ENCODE data around the gene TEAD2. TPM values are rescaled to one million over a fixed set of nuclear protein-coding genes. Genes with fewer than 3 reads are reported as not detected.
A peak's percentile ranks its signal among the peaks of the same experiment; 100 is the strongest.
"Not testable (repeated sequence)": the region's sequence is repeated elsewhere in the genome, so short reads cannot be mapped to it uniquely, and the experiment has no call there.

Gene TEAD2
- total and polyA plus RNA-seq, 5 donors: 46.4 to 53.5 (median 53.2) TPM

- intact Hi-C loops (cut with DNase I): no loop called here
- DNase-seq: no peak
Observed at GRCh38 chr19:49383599-49383998, 21.4 kb upstream of the TEAD2 start.

GRCh38 chr19:49382639-49383038 is 20.4 kb upstream of the TEAD2 start:
- no peaks in the 10 kb centered on the region for H3K9me3 ChIP-seq (ENCODE audit: control insufficient read depth, low read length)
- 91% methylated on average over 5 of the region's 5 CpGs for WGBS
- H3K4me1 ChIP-seq (ENCODE audit: control insufficient read depth, insufficient read depth, low read length): no peaks in the 10 kb centered on the region
- DNase-seq (no peak), ATAC-seq (no peak)
- H3K27ac ChIP-seq (ENCODE audit: low read length): no peak overlapping the region
- no peak overlapping the region for H3K4me3 ChIP-seq (ENCODE audit: low read length)
- no peaks in the 10 kb centered on the region for H3K27me3 ChIP-seq (ENCODE audit: control insufficient read depth, insufficient read depth)
- intact Hi-C loops (cut with DNase I): no loop called here

More at GRCh38 chr19:49383599-49383998, 21.4 kb upstream of the TEAD2 start:
- no peaks in the 10 kb centered on the region for H3K9me3 ChIP-seq (ENCODE audit: control insufficient read depth, low read length)
- no peaks in the 10 kb centered on the region for H3K4me1 ChIP-seq (ENCODE audit: control insufficient read depth, insufficient read depth, low read length)
- no peaks in the 10 kb centered on the region for H3K27me3 ChIP-seq (ENCODE audit: control insufficient read depth, insufficient read depth)
- WGBS: 38% methylated on average over 1 of the region's 1 CpG
- no peak overlapping the region for H3K4me3 ChIP-seq (ENCODE audit: low read length)
- ATAC-seq: no peak
- no peak overlapping the region for H3K27ac ChIP-seq (ENCODE audit: low read length)

DNA sequence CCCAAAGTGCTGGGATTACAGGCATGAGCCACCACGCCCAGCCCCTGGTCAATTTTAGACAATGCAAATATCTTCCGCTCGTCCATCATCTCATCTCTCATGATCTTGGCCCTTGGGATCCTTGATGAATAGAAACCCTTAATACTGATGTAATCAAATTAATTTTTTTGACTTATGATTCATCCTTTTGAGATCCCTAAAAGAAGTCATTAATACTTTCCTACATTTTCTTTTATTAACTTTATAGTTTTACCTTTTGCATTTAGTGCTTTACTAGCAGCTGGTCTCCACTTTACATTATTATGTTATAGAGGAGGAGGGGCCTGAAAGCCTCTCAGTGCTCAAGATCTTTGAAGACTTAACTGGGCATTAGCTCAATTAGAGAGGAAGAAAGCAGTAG is 18.2 kb upstream of the TEAD2 start:
- no peaks in the 10 kb centered on the region for H3K27me3 ChIP-seq (ENCODE audit: control insufficient read depth, insufficient read depth)
- H3K9me3 ChIP-seq (ENCODE audit: control insufficient read depth, low read length): no peaks in the 10 kb centered on the region
- ATAC-seq: no peak
- H3K4me3 ChIP-seq (ENCODE audit: low read length): no peak overlapping the region
- H3K4me1 ChIP-seq (ENCODE audit: control insufficient read depth, insufficient read depth, low read length): no peaks in the 10 kb centered on the region
- H3K27ac ChIP-seq (ENCODE audit: low read length): no peak overlapping the region
- intact Hi-C loops (cut with DNase I): no loop called here
- 92% methylated on average over 3 of the region's 3 CpGs for WGBS
- DNase-seq: no peak

DNA sequence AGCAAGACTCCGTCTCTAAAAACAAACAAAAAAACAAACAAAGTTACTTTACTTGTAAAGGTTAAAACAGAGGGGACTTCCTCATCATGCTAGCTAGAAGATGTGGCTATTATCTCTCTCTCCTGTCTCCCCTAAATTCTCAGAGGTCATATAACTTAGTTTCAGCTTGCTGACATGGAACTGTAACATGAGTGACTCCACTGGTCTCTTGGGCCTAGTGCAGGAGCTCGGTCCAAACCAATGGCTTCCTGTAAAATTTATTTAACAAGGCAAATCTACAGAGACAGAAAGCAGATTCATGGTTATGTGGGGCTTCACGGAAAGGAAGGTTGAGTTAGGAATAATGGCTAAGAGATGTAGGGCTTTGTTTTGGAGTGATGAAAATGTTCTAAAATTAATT is 16.3 kb upstream of the TEAD2 start:
- intact Hi-C loops (cut with DNase I): no loop called here

GRCh38 chr19:49374665-49375434 is 12.6 kb upstream of the TEAD2 start:
- ATAC-seq (no peak), DNase-seq (peak in 1 of 3 donors; percentile 23)
- Histone ChIP-seq H3K4me1 (ENCODE audit: control insufficient read depth, insufficient read depth, low read length) (no peaks in the 10 kb centered on the region), H3K27me3 (ENCODE audit: control insufficient read depth, insufficient read depth) (no peaks in the 10 kb centered on the region), H3K9me3 (ENCODE audit: control insufficient read depth, low read length) (no peaks in the 10 kb centered on the region), H3K4me3 (ENCODE audit: low read length) (no peak overlapping the region), H3K27ac (ENCODE audit: low read length) (no peak overlapping the region)
- 87% methylated on average over 16 of the region's 16 CpGs for WGBS
- intact Hi-C loops (cut with DNase I): no loop called here

More for the DNA sequence above, 16.3 kb upstream of the TEAD2 start:
- Histone ChIP-seq H3K9me3 (ENCODE audit: control insufficient read depth, low read length) (no peaks in the 10 kb centered on the region), H3K27me3 (ENCODE audit: control insufficient read depth, insufficient read depth) (no peaks in the 10 kb centered on the region), H3K4me3 (ENCODE audit: low read length) (no peak overlapping the region), H3K27ac (ENCODE audit: low read length) (no peak overlapping the region), H3K4me1 (ENCODE audit: control insufficient read depth, insufficient read depth, low read length) (no peaks in the 10 kb centered on the region)
- 76% methylated on average over 3 of the region's 3 CpGs for WGBS
- ATAC-seq (no peak), DNase-seq (no peak)

- H3K27me3 ChIP-seq (ENCODE audit: control insufficient read depth, insufficient read depth); H3K4me3 ChIP-seq (ENCODE audit: low read length); intact Hi-C loops (cut with DNase I); H3K9me3 ChIP-seq (ENCODE audit: control insufficient read depth, low read length); DNase-seq; H3K4me1 ChIP-seq (ENCODE audit: control insufficient read depth, insufficient read depth, low read length); H3K27ac ChIP-seq (ENCODE audit: low read length); ATAC-seq: not testable (repeated sequence)
- WGBS: 78% methylated on average over 3 of the region's 3 CpGs
Observed at GRCh38 chr19:49373174-49373573, 11.0 kb upstream of the TEAD2 start.

DNA sequence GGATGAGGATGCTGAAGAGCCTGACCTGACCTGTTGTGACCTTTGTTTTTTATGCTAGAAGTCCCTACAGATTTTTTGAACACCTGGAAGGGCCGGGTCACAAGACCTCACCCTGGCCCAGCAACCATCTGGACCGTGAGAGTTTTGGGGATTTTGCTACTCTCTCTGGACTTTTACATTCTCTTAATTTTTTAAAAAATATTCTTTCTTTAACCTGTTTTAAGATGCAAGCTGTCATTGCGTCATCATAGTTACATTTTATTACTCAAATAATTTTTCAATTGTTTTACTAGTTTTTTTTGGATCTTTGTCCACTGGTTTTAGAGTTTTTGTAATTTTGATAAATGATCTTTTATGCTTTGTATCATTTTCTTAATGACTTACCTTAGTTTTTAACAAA is 9.0 kb upstream of the TEAD2 start:
- peaks cover 3% of the 10 kb centered on the region for H3K9me3 ChIP-seq (ENCODE audit: control insufficient read depth, low read length)
- ATAC-seq: no peak
- 72% methylated on average over 3 of the region's 3 CpGs for WGBS
- no peak overlapping the region for H3K27ac ChIP-seq (ENCODE audit: low read length)
- intact Hi-C loops (cut with DNase I): no loop called here
- no peak overlapping the region for H3K4me3 ChIP-seq (ENCODE audit: low read length)
- no peak for DNase-seq
- H3K27me3 ChIP-seq (ENCODE audit: control insufficient read depth, insufficient read depth): no peaks in the 10 kb centered on the region
- H3K4me1 ChIP-seq (ENCODE audit: control insufficient read depth, insufficient read depth, low read length): no peaks in the 10 kb centered on the region

GRCh38 chr19:49368711-49369358 is 6.6 kb upstream of the TEAD2 start:
- WGBS: 83% methylated on average over 5 of the region's 5 CpGs
- ATAC-seq (no peak), DNase-seq (no peak)
- no peaks in the 10 kb centered on the region for H3K27me3 ChIP-seq (ENCODE audit: control insufficient read depth, insufficient read depth)
- peaks cover 3% of the 10 kb centered on the region for H3K9me3 ChIP-seq (ENCODE audit: control insufficient read depth, low read length)
- no peak overlapping the region for H3K4me3 ChIP-seq (ENCODE audit: low read length)
- intact Hi-C loops (cut with DNase I): loop anchor here in 1 of 4 donors (10.0 kb wide), 1 partner anchor 76 kb away; the partner anchor contains the start of gene SLC17A7
- no peak overlapping the region for H3K27ac ChIP-seq (ENCODE audit: low read length)
- no peaks in the 10 kb centered on the region for H3K4me1 ChIP-seq (ENCODE audit: control insufficient read depth, insufficient read depth, low read length)

GRCh38 chr19:49366110-49366509 is 3.9 kb upstream of the TEAD2 start:
- peaks cover 3% of the 10 kb centered on the region for H3K9me3 ChIP-seq (ENCODE audit: control insufficient read depth, low read length)
- no peaks in the 10 kb centered on the region for H3K4me1 ChIP-seq (ENCODE audit: control insufficient read depth, insufficient read depth, low read length)
- no peak overlapping the region for H3K27ac ChIP-seq (ENCODE audit: low read length)
- no peak overlapping the region for H3K4me3 ChIP-seq (ENCODE audit: low read length)
- intact Hi-C loops (cut with DNase I): loop anchor here in 1 of 4 donors (10.0 kb wide), 1 partner anchor 79 kb away; the partner anchor contains the start of gene SLC17A7
- H3K27me3 ChIP-seq (ENCODE audit: control insufficient read depth, insufficient read depth): no peaks in the 10 kb centered on the region
- DNase-seq: no peak
- ATAC-seq: no peak

DNA sequence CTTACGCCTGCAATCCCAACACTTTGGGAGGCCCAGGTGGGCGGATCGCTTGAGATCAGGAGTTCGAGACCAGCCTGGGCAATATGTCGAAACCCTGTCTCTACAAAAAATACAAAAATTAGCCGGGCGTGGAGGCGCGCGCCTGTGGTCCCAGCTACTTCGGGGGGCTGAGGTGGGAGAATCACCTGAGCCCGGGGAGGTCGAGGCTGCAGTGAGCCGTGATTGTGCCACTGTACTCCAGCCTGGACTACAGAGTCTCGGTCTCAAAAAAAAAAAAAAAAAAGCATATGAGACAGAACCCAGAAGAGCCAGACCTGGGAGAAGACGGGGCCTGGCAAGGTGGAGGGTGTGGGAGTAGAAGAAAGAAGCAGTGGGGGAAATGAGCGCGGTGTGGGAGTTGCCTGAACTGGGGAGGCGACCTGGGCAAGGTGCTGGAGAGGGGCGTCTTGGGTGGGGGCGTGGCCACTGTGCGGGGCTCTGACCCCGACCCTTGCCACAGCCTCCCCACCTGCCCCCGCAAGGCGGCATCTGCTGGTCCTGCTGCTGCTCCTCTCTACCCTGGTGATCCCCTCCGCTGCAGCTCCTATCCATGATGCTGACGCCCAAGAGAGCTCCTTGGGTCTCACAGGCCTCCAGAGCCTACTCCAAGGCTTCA is 2.0 kb upstream of the TEAD2 start:
- peak overlapping the region; percentile 38 for H3K4me3 ChIP-seq (ENCODE audit: low read length)
- WGBS: 75% methylated on average over 27 of the region's 27 CpGs
- intact Hi-C loops (cut with DNase I): loop anchor here in 1 of 4 donors (10.0 kb wide), 1 partner anchor 81 kb away; the partner anchor contains the start of gene SLC17A7
- DNase-seq (peak in 2 of 3 donors; percentile 38 to 69), ATAC-seq (no peak)
- H3K27me3 ChIP-seq (ENCODE audit: control insufficient read depth, insufficient read depth): no peaks in the 10 kb centered on the region
- H3K27ac ChIP-seq (ENCODE audit: low read length): no peak overlapping the region
- no peaks in the 10 kb centered on the region for H3K4me1 ChIP-seq (ENCODE audit: control insufficient read depth, insufficient read depth, low read length)
- H3K9me3 ChIP-seq (ENCODE audit: control insufficient read depth, low read length): no peaks in the 10 kb centered on the region
